Activated naive CD4-positive, alpha-beta T cell treated with Interleukin-2 at 50 U/mL for 16 hours (primary cell): ENCODE data around the gene ANKRD18B.
"Not testable (repeated sequence)": the region's sequence is repeated elsewhere in the genome, so short reads cannot be mapped to it uniquely, and the experiment has no call there.

Experiments used
- DNase-seq: peaks from one replicate; pipeline ENCODE4 v3.0.0-alpha.2; 2020

ANKRD18B gene

DNA sequence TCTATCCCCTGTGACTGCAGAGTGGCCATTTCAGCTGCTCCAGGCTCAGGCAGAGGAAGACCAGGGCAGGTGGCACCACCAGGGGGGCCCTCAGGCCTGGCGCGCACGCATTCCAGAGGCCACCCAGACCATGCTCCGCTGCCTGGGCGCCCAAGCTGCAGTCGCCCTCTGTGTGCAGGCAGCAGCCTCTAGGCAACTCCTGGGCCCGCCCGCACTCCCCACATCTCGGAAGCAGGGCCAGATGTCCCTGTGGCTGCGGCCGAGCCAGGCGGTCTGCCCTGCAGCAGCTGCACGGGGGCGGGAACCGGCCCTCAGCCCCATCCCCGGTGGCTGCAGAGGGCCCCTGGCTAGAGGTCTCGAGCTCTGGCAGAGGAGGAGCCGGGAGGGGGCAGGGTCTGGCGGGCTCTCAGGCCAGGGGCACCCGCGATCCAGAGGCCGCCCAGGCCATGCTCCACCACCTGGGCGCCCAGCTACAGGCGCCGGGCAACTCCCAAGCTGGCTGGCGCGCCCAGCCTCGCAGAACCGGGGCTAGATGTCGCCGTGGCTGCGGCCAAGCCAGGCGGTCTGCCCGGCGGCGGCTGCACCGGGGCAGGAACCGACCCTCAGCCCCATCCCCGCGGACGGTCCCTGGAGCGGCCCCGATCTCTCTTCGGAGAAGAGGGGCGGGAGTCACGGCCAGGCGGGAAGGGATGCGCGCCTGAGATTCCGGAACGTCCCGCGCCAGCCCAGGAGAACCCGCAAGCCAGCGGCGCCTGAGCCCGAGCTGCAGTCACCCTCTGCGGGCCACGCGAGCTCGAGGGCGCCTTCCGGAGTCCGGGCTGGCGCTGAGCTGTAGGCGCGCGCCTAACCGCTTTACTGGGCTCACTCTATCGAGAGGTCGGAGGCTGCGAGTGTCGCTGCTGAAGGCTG, at the start of gene ANKRD18B:
Gene ANKRD18B (plus strand): TSS at position 855 of the 909 bp plus-strand sequence. CDS start 239 bp downstream, outside the sequence.
- peak; percentile 48 for DNase-seq

DNA sequence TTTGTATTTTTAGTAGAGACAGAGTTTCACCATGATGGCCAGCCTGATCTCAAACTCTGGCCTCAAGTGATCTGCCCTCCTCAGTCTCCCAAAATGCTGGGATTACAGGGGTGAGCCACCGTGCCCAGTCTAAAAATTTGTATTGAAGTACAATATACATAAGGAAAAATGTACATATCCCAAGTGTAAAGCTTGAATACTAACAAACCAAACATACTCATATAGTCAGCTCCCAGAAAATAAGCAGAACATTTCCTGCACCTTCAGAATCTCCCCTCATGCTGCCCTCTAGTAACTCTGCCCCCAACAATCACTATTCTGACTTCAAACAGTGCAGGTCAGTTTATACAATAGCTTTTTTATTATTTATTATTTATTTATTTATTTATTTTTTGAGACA, 48.7 kb upstream of the ANKRD18B start:
- DNase-seq, result no peak

DNA sequence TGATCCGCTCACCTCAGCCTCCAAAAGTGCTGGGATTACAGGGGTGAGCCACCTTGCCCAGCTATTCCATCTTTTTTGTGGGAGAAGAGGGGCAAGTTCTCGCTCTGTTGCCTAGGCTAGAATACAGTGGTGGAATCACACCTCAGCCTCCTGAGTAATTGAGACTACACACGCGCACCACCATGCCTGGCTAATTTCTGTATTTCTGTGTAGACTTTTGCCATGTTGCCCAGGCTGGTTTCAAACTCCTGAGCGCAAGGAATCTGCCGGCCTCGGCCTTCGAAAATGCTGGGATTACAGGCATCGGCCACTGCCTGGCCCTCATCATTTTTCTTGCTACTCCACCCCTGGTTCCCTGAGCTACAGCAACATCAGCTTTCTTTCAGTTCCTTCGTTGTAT, 47.5 kb upstream of the ANKRD18B start:
- DNase-seq, result no peak

DNA sequence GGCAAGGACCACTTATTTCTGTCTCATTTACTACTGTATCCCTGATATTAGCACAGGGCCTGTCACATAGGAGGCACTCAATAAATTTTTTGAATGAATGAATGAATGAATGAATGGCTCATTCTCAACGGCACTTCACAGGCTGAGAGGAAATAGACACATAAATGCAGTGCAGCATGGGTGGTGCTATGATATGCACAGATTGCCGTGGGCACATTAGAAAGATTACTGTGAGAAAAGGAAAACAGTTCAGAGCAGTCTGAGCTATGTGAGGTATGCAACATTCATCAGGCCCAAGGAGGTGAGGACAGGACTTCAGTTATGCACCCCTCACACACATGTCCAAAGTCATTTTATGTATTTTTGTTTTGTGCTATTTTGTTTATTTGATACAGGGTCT, 43.9 kb upstream of the ANKRD18B start:
- DNase-seq, result no peak

DNA sequence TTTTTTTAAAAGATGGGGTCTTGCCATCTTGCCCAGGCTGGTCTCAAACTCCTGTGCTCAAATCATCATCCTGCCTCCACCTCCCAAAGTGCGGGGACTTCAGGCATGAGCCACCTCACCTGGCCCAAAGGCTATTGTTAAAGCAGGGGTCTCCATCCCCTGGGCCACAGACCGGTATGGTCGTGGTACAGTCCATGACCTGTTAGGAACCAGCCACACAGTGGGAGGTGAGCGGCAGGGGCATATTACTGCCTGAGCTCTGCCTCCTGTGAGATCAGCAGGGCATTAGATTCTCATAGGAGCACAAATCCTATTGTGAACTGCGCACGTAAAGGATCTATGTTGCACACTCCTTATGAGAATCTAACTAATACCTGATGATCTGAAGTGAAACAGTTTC, 43.1 kb upstream of the ANKRD18B start:
- no peak for DNase-seq

DNA sequence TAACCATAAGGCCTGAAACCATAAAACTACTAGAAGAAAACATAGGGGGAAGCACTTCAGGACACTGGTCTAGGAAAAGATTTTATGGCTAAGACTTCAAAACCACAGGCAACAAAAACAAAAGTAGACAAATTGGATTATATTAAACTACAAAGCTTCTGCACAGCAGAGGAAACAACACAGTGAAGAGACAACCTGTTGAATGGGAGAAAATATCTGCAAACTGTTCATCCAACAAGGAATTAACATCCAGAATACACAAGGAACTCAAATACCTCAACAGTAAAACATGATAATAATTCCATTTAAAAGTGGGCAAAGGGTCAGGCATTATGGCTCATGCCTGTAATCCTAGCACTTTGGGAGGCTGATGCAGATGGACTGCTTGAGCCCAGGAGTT, 38.7 kb upstream of the ANKRD18B start:
- DNase-seq, result not testable (repeated sequence)

DNA sequence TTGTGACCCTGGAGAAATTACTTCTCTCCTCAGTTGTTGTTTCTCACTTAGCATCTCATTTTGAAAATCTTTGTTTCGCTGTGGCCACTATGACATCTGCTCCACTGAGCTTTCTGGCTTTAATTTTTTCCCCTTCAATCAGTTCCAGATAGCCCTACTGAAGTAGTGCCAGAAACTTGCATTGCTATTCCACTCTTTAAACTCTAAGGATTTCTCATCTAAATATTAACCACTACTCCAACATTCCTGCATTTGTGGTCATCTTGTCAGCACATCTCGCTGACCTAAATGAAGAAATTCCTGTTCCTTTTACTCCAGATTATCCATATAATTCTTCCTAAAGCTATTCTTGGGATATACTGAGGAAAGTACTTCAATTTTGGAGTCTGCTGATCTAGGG, 35.0 kb upstream of the ANKRD18B start:
- no peak for DNase-seq

DNA sequence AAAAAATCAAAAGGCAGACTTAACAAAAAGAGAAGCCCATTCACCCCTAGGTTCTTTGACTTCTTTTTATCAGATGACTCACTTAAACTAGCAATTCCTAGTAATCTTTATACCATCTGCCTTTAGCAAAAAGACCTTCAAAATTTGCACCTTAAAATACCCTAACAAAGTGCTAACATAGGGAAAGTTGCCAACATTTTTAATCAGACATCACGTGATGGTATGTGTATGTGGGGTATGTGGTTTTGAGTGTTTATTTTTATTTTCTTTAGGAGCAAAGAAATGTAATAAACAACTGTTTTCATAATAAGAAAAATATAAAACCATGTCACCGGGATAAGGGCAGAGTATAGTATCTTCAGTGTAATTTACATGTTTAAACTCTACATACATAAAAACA, 30.2 kb upstream of the ANKRD18B start:
- not testable (repeated sequence) for DNase-seq

DNA sequence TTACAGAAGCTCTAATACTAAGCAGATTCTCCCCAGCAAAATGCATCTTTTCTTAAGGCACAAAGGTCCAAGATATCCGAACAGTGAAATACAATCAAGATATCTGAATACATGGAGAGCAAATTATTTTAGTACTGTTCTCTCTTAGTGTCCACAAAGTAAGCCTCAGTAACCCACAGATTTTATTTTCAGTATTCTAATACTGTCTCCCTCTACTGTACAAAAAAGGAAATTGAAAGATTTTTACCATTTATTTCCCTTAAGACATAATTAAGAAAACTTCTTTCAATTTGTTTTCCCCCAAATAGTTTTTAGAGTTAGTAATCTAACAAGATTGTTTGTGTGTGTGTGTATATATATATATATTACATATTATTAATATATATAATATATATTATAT, 25.7 kb upstream of the ANKRD18B start:
- no peak for DNase-seq

DNA sequence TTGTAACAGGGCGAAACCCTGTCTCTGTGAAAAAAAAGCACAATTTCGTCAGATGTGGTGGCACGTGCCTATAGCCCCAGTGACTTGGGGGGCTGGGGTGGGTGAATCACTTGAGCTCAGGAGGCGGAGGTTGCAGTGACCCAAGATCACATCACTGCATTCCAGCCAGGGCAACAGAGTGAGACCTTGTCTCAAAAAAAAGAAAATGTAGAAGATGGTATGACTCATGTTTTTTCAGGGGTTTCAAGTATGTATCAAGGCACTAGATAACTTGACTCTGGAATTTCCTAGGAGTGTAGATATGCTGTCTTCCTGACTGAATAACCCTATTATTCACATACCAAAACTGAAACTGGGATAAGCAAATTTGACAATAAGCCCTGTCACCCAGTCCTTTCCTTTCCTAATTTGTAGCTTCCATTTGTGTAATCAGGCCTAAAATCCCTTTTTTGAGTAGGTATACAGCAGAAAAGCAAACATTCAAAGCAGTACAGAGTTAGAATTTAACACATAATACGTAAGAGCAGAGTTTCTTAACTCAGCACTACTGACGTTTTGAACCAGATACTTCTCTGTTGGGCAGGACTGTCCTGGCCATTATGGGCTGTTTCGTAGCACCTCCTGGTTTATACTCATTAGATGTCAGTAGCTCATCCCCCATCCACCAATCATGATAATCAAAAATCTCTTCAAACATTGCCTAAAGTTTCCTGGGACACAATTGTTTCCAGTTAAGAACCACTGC, 17.3 kb upstream of the ANKRD18B start:
- peak; percentile 18 for DNase-seq

DNA sequence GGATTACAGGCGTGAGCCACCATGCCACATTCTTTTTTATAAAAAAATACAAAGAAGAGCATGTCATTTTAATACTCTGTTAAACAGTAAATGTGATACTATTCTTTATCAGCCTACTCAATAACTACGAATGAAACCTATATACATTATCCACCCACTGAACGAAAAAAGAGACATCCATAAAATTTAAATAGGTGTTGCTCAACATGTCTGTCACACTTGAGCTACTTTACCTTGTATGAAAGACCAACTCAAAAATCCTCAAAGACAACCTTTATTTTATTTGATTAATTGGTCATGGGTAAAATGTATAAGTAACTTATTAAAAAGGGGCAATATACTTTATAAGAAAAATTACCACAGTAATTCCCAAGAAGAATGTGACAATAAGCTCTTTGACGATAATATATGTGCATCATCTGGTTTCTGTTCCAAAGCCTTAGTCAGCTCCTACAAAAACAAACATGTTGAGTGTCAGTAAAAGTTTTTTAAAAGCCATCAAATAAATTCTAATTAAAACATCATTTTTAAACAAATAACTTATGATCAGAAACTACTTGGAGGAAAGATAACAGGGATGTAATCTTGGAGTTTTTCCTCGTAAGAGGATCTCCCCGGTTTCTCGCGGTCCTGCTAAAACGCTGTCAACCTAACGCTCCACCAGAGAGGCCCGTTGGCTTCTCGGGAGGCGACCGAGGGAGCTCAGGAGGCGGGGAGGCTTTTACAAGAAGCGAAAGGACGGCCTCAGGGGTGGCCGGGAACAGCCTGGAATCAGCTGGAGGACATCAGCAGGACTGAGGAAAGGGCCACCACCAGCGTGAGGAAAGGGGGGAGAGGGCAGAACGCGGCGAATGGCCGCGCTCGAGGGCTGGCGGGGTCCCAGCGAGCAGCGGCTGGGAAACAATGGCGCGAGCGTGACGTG, 13.5 kb upstream of the ANKRD18B start:
- peak; percentile 40 for DNase-seq

DNA sequence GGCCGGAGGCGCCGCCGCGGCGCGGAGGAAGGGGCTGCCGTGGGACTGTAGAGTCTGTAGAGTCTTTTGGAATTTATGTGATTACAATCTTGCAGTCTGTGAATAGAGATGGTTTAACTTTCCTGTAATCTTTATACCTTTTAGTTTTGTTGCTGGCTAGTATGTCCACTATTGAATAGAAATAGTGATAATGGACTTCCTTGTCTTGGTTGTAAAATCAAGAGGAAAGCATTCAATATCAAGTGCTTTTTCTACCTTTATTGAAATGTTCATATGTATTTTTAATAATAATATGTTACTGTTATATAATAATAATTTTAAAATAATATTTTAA, 12.9 kb upstream of the ANKRD18B start:
- DNase-seq, result not testable (repeated sequence)

DNA sequence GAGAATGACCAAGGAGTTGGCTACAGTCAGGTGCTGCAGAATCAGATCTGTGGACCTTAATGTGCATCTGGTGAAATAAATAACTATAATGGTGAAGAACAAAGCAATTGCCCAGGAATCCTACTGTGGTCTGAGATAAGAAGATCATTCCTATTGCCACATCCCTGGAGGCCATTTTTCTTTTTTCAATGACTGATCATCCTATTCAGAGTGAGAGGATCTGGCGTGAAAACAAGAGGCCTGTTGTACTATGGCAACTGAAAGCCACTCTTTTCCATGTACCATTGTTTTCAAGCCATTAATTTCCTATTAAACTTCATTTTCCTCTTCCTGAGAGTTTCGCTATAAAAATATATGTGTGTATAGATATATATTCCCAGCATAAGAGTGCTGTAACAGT, 11.5 kb upstream of the ANKRD18B start:
- DNase-seq, result not testable (repeated sequence)

DNA sequence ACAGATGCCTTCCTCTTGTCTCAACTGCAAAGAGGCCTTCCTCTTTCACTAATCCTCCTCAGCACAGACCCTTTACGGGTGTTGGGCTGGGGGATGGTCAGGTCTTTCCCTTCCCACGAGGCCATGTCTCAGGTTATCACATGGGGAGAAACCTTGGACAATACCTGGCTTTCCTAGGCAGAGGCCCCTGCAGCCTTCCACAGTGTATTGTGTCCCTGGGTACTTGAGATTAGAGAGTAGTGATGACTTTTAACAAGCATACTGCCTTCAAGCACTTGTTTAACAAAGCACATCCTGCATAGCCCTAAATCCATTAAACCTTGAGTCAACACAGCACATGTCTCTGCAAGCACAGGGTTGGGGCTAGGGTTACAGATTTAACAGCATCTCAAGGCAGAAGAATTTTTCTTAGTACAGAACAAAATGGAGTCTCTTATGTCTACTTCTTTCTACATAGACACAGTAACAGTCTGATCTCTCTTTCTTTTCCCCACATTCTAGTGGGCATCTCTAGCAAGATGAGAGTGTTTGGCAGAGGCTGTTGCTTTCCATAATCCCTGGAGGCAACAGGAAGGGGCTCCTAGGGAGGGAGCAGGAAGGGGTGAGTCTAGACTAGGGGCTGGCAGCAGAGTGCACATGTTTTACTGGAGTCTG, 8.6 kb upstream of the ANKRD18B start:
- not testable (repeated sequence) for DNase-seq

DNA sequence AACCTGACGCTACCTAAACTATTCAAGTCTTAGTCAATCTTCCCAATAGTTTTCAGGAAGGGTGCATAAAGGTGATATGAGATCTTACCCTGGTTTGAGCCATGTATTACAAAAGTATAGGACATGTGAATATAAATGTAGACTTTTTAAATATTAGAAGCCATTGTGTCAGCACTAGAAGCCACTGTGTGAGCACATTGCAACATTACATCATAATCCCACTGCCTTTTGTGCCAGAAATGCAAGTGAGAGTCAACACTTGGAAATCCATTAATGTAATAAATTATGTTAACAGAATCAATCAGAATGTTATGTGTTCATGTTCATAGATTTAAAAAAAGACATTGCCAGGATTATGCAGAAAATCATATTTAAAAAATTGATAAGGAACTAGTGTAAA, 7.7 kb upstream of the ANKRD18B start:
- DNase-seq, result not testable (repeated sequence)

DNA sequence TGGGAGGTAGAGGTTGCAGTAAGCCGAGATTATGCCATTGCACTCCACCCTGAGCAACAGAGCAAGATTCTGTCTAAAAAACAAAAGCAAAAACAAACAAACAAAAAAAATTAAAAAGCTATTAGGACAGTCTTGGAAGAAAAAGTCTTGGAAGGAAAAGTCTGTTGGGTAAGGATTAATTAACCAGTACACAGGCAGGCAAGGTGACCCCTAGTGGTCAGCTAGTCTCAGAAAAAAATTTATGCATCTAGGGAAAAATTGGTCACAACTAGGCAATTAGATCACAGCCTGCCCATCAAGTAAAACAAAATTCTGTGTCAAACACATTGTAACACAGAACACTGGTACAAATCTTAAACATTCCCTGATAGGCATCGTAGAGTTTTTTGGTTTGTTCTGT, 6.7 kb upstream of the ANKRD18B start:
- no peak for DNase-seq

DNA sequence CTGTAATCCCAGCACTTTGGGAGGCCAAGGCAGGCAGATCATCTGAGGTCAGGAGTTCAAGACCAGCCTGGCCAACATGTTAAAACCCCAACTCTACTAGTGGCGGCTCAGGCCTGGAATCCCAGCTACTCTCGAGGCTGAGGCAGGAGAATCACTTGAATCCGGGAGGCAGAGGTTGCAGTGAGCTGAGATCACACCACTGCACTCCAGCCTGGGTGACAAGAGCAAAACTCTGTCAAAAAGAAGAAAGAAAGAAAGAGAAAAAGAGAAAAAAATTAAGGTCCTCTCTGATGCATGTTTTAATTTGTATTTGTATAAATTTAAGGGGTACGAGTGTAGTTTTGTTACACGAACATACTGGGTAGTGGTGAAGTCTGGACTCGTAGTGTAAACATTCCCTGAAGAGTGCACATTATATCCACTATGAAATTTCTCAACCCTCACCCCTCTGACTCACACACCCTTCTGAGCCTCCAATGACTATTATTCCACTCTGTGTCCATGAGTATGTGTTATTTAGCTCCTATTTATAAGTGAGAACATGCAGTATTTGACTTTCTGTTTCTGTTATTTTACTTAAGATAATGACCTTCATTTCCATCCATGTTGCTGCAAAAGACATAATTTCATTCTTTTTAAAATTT, 6.0 kb upstream of the ANKRD18B start:
- not testable (repeated sequence) for DNase-seq

DNA sequence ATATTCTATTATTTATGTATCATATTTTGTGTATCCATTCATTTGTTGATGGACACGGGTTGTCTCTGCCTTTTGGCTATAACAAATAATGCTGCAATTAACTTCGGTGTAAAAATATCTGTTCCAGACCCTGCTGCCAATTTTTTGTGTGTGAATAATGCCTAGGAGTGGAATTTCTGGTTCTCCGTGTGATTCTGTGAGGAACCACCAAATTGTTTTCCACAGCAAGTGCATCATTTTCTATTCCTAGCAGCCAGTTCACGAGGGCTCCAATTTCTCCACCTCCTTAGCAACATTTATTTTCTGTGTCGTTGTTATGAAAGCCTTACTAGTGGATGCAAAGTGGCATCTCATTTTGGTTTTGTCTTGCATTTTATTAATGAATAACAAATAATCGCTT, 2.2 kb upstream of the ANKRD18B start:
- not testable (repeated sequence) for DNase-seq

DNA sequence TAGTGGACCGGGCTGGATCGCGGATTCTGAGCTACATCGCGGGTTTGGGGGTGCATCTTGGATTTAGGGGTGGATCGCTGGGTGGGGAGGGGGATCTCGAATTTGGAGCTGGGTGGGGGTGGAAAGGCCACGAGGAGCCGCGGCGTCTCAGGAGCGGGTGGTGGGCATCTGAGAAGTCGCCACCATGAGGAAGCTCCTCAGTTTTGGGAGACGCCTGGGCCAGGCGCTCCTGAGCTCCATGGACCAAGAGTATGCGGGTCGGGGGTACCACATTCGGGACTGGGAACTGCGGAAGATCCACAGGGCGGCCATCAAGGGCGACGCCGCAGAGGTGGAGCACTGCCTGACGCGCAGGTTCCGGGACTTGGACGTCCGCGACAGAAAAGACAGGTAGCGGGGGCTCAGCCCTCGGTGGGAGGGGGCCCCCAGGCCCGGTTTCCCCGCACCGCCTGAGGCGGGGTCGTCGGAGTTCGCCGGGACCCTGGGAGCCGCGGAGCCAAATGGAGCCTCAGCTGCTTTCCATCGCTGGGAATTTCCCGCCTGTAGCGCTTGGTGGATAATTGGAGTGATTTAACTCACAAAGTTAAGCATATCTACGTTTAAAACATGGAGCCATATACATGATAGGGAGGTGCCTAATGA, 376 bp downstream of the ANKRD18B start:
- DNase-seq, result peak; percentile 5

DNA sequence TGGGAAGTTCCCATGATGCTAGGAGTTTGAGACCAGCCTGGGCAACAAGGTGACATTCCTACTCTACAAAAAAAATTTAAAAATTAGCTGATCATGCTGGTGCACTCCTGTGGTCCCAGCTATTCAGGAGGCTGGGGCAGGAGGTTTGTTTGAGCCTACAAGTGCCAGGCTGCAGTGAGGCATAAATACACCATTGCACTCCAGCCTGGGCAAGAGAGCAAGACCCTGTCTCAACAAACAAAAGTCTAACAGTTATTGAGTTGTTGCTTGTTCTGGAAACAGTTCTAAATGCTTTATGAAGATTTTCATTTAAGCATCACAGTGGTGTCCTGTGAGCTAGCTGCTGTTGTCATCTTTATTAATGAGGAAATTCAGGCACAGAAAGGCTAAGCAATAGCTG, 4.0 kb downstream of the ANKRD18B start:
- not testable (repeated sequence) for DNase-seq

DNA sequence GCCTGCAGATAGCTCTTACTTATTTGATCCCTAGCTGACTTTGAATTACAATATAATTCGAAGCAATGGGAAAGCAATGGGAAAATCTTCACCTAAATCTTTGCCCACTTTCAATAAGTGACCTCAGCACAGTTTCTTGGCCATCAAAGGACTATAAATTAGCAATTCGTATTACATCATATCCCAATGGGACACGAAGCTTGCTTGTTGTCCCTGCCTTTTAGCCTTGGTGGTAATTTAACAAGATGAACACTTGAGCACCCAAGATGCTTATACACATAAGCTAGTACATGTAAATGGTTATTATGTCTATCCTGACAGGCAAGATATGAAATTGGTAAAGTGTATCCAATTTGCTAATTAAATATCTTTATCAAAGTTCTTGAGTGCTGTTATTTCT, 9.9 kb downstream of the ANKRD18B start:
- not testable (repeated sequence) for DNase-seq
